ENCODE data around the gene CASZ1. TPM values are rescaled to one million over a fixed set of nuclear protein-coding genes. Genes with fewer than 3 reads are reported as not detected.

CASZ1 gene
- total and polyA plus RNA-seq, 3 donors from 2014 or later: 9.4 to 12.3 (median 10.3) TPM

GRCh38 chr1:10687782-10688408, 108.6 kb downstream of the CASZ1 start:
- Histone ChIP-seq H3K4me1 (peaks cover 20% of the 10 kb centered on the region), H3K27me3 (no peaks in the 10 kb centered on the region), H3K36me3 (ENCODE audit: low read depth, missing control alignments) (no peaks in the 10 kb centered on the region), H3K27ac (no peak overlapping the region), H3K4me3 (no peak overlapping the region), H3K9me3 (no peaks in the 10 kb centered on the region)
- no peak for DNase-seq
- TF ChIP-seq CTCF (IDR thresholded peaks at IDR 0.05) (no peak), POLR2A (IDR thresholded peaks at IDR 0.05) (no peak)
- intact Hi-C loops (cut with DNase I; ENCODE audit: low total_unique reads): no loop called here
- 90 to 94% methylated on average over 12 to 15 of the region's 15 CpGs for WGBS, 2 donors

GRCh38 chr1:10687251-10687651, 109.2 kb downstream of the CASZ1 start:
- intact Hi-C loops (cut with DNase I; ENCODE audit: low total_unique reads): no loop called here
- WGBS, 2 donors: 85 to 94% methylated on average over 7 of the region's 7 CpGs
- Histone ChIP-seq H3K27ac (no peak overlapping the region), H3K4me3 (no peak overlapping the region), H3K36me3 (ENCODE audit: low read depth, missing control alignments) (no peaks in the 10 kb centered on the region), H3K9me3 (no peaks in the 10 kb centered on the region), H3K27me3 (no peaks in the 10 kb centered on the region), H3K4me1 (peaks cover 20% of the 10 kb centered on the region)
- TF ChIP-seq POLR2A (IDR thresholded peaks at IDR 0.05) (no peak), CTCF (IDR thresholded peaks at IDR 0.05) (no peak)
- DNase-seq: no peak

GRCh38 chr1:10686404-10687040, 109.9 kb downstream of the CASZ1 start:
- Histone ChIP-seq H3K27ac (no peak overlapping the region), H3K9me3 (no peaks in the 10 kb centered on the region), H3K4me1 (peaks cover 20% of the 10 kb centered on the region), H3K4me3 (no peak overlapping the region), H3K27me3 (no peaks in the 10 kb centered on the region), H3K36me3 (ENCODE audit: low read depth, missing control alignments) (no peaks in the 10 kb centered on the region)
- no peak for TF ChIP-seq CTCF (IDR thresholded peaks at IDR 0.05)
- no peak for TF ChIP-seq POLR2A (IDR thresholded peaks at IDR 0.05)
- DNase-seq: no peak
- intact Hi-C loops (cut with DNase I; ENCODE audit: low total_unique reads): no loop called here
- 59 to 64% methylated on average over 16 to 20 of the region's 20 CpGs for WGBS, 2 donors

GRCh38 chr1:10685808-10686403, 110.5 kb downstream of the CASZ1 start:
- Histone ChIP-seq H3K27me3 (no peaks in the 10 kb centered on the region), H3K9me3 (no peaks in the 10 kb centered on the region), H3K4me3 (no peak overlapping the region), H3K36me3 (ENCODE audit: low read depth, missing control alignments) (no peaks in the 10 kb centered on the region), H3K4me1 (peaks cover 20% of the 10 kb centered on the region), H3K27ac (no peak overlapping the region)
- intact Hi-C loops (cut with DNase I; ENCODE audit: low total_unique reads): no loop called here
- WGBS, 2 donors: 36 to 58% methylated on average over 7 to 11 of the region's 11 CpGs
- TF ChIP-seq POLR2A (IDR thresholded peaks at IDR 0.05) (no peak), CTCF (IDR thresholded peaks at IDR 0.05) (no peak)
- peak; percentile 46 for DNase-seq

Measured in testis (tissue), 3 donors.